Kidney tubule cell (primary cell): ENCODE measurements around the gene UCK2.

Source experiments
- DNase-seq: peaks from one replicate; pipeline ENCODE4 v3.0.0-alpha.2; 2018; ENCODE audit warnings: low spot score

Gene UCK2

DNA sequence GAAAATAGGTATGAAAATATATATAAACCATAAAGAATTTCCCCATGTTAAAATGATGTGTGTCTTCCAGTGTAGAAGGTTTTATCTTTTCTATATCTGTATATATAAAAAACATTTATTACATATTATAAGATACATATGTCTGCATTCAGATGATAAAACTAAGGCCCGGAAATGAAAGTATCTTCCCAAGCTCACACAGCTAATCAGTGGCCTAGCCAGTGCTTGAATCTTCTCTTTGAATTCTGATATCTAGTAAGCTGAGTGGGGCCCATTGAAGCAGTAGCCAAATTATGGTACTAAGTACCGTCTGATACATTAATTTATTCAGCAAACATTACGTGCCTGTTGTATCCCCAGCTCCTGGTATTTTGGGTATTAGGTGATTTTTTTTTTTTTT lies 28.6 kb downstream of the UCK2 start:
- DNase-seq = no peak

DNA sequence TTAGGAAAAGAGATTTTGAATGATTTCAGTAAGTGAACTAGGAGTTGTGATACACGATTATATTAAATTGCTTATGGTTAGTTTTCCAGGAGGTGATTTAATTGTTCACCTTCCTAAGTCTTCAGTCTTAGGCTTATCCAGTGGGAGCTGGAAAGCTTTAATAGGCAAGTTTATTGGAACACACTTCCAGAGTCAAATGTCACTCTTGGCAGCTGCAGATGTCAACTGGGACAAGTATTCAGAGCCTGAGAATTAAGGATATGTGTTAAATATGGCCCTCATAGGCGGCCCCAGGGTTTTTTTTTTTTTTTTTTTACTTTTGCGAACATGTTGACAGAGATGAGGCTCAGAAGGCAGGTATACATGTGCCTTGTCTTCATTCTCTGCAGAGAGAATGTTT lies 29.2 kb downstream of the UCK2 start:
- DNase-seq = no peak

DNA sequence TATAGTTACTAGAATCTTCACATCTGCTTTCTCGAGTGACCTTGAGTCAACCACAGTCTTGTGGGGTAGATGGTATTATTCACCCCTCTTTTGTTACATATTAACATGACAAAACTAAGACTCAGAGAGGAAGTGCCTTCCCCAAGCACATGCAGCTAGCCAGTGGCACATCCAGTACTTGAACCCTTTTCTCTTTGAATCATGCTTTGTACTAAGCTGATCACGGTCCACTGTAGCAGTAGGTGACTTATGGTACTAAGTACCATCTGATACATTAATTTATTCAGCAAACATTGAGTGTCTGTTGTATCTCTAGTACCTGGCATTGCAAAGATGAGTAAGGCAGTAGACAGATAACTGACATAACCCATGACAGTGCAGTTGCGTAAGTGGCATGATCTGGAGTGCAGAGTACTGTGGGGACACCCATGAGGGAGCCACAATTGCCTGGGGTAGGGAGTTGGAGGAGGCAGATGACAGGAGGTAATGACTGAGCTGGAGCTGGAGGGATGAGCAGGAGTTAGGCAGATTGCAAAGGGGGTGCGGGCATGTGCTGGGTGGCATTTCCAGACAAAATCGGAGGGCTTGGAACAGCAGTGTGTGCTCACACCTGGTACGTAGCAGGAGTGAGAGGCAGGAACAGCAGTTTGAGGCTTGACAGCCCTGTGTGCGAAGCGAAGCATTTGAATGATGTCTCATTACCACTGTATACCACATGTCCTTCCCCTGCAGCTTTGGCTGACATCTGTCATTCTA lies 29.8 kb downstream of the UCK2 start:
- DNase-seq = peak; percentile 89

DNA sequence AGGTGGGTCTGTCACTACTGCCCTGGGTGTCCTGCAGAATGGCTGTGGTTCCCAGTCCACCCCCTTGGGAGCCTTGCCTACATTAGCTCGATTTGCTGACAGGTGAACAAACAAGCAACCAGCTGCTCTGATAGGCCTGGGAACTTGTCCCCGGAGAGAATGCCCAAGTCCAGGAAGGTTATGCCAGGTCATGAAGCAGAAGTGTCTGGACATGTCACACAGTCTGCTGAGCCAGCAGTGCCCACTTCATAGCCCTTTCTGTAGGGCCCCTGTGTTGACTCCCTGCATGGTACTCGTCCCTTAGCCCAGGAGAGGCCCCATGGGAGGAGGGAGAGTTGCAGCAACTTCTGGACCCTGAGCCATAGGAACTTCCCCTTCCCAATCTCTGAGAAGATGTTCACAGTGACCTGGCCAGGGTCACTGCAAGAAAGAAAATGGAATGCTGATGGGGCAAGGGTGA lies 31.0 kb downstream of the UCK2 start:
- no peak for DNase-seq

DNA sequence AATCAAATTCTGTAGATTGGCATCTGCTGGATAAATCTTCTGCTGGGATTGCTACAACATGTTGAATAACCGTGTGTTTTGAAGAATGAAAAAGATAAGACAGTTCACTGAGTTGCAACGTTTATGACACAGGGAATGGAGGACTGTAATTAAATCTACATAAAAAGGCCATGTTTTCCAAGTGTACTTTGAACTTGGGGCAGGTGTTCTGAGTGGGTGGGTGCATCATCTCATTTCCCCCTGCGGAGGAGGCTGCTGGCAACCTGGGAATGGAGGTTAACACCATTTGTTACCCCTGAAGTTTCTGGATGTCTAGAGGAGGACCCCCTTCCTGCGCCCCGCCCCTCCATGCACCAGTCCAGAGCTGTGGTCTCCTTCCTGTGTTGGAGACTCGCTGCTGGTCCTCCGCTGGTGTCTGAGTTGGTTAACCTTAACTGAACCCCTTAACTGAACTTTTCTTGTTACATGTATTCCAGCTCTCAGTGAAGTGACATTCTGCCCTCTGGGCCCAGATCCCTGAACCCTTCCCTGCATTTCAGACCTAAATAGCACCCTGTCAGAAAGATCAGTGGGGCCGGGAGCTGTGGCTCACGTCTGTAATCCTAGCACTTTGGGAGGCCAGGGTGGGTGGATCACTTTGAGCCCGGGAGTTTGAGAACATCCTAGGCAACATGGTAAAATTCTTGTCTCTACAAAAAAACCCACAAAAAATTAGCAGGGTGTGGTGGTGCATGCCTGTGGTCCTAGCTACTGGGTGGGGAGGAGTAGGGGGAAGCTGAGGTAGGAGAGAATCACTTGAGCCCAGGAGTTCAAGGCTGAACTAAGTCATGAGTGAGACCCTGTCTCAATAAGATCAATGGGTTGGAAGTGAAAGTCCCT lies 31.8 kb downstream of the UCK2 start:
- no peak for DNase-seq

DNA sequence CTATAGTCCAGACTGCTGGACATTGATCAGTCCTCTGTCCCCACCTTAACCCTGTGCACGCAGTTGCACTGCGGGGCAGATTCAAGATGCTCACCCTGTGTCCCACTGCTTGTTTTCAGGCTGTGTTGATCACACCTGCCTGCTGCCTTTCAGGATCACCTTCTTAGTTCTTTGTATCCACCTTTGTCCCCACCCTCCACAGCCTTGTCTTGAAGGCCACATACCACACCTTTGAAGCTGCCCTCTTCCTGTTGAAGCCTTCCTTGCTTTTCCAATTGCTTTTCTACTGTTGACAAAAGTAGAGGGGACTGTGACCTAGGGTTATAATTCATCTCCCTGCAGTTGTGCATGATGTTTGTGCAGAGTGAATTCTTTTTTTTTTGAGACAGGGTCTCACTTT lies 32.7 kb downstream of the UCK2 start:
- DNase-seq = no peak

DNA sequence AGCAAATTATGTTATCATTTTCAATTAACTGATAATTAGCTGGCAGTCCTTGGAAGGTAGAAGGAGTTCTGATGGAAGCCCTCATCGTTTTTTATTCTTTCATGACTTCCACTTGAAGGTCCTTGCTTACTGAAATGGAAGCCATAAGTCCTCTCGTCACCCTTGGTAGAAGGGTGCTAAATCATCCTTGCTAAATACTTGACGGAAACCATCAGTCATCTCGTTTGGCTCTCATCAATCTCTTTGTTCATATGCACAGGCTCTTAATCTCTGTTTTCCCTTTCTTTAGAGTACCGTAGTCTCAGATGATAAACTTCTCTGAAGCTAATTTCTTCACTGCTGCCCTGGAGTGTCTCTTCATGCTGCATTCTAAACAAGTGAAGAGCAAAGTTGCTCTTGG lies 34.5 kb downstream of the UCK2 start:
- no peak for DNase-seq

DNA sequence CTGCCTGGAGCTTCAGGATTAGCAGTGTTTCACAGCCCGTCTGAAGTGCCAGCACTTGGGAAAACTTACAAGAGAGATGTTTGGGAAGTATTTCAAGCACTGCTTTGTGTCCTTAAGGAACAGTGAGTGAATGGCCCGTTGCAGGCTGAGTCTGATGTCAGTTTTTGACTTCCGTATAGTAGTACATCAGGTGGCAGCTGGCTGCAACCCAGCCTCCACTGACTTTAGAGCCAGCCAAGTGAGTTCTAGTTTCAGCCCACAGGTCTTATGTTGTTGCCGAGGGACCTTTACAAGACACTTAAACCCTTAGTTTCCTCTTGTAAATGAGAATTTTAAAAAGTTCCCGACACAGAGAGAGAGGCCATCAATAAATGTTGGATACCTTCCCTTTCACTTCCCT lies 35.0 kb downstream of the UCK2 start:
- no peak for DNase-seq

DNA sequence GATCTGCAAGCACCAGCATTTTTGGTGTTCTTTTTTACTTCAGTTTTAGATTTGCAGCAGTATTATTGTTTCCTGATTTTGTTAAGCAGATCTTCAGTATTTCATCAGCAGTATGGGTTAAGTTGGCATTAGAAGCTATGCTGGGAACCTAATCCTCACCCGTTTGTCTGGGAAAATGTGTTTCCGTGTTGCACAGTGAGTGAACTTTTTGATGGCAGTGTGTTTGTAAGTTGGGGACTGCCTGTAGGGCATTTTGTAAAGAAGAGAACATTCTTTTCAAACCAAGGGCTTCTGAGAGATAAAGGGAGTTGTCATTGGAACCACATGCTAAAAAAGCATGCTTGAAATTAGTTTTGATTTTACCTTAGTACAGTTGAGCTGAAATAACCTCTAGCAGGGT lies 35.9 kb downstream of the UCK2 start:
- DNase-seq = no peak

DNA sequence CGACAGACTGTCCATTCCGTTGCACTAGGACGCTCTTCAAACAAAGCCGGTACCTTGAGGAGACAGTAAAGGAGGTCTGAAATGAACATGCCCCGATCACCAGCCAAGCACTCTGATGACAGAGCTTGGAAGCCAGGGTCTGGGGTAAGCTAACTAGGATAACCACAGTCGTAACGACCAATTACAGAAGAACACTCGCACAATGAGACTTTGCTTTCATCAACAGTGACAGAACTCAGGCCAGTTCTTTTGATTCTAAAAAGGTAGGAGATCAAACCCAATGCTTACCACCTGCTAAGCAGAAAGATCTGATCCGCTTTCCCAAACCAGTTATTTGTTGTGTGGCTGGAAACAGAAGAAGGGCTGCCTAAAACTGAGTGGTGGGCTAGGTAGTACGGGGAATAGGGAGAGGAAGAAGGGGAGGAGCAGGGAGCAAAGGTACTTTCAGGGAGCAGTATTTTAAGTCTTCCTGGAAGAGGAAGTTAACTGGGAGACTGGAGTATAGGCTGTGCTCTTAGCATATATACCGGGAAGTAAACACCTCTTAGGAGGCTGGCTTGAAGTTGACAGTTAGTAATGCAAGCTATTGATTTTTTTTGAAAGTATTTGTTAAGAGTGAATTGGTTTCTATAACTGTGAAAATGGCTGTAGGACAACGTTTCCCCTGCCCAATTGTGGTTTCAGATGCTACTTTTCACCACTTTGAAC lies 38.4 kb downstream of the UCK2 start:
- DNase-seq = no peak

DNA sequence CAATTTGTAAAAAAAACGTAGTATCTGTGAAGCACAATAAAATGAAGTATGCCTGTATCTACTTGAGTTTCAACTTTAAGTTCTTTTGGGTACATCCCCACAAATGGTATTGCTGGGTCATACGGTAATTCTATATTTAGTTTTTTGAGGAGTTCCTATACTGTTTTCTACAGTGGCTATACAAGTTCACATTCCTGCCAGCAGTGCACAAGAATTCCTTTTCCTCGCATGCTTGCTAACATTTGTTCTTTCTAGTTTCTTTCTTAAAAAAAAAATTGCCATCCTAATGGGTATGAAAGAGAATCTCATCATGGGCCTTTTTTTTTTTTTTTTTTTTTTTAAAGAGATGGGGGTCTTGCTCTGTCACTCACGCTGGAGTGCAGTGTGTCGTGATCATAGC lies 41.9 kb downstream of the UCK2 start:
- DNase-seq = no peak

DNA sequence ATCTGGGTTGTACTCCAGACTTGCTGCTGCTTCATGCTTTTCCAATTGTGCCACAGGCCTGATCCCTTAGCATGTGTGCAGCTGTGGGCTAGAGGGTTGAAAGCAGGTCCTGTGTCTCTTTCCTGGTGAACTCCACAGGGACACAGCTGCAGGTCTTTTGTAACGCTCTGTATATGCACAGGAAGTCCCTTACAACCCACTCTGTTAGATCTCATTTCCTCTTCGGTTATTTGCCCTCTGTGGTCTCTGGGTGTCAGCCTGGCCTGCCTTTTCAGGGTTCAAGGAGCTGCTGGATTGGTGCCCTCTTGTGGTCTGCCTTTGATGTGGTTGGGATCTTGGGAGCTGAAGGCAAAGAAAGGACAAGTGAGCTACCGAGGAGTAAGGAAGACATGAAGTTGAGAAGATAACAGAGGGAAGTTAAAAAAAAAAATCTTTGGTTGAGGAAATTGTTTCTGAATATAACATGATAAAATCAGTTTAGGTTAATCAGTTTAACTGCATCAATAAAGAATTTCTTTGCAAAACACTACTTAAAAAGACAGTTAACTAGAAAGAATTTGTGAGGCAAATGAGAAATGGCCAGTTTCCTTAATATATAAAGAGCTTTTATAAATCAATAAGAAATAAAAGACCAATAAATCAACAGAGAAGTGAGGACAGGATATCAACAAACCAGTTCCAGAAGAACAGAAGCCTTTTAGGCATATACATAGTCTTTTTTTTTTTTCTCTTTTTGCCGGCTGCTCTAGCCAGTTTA lies 44.1 kb downstream of the UCK2 start:
- peak; percentile 82 for DNase-seq

DNA sequence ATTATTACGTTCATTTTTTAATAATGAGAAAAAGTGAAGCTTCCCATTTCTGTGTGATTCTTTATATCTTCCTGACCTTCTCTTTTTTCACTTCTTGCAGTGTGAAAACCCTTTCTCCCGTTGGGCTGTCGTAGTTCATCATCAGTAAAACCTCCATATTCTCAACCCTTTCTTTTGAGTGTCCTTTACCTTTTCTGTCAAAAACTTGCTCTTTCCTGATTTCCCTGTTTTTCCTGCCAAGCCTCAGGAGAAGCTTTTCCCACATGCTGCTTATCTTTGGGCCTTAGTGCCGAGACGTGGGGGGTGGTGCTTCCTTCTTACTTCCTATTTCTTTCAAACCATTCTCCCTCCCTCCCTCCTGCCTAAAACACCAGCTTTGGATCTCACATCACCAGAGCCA lies 46.1 kb downstream of the UCK2 start:
- DNase-seq = no peak

DNA sequence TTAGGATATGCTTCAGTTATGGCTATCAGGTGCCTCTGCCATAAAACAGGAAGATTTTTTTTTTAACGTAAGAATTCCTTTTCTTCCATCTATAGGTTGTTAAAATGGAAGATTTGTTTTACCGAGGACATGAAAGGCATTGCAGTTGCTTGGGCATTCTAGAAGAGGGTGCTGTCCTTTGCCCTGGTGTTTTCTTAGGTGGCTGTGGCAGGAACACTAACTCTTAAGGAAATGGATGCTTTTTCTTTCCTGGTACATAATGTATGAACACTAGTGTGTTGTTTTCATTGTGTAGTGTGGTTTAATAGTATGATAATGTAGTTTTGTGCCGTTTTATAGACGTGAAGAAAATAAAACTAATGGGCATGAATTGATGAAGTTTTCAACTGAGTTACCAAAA lies 47.2 kb downstream of the UCK2 start:
- DNase-seq = no peak

DNA sequence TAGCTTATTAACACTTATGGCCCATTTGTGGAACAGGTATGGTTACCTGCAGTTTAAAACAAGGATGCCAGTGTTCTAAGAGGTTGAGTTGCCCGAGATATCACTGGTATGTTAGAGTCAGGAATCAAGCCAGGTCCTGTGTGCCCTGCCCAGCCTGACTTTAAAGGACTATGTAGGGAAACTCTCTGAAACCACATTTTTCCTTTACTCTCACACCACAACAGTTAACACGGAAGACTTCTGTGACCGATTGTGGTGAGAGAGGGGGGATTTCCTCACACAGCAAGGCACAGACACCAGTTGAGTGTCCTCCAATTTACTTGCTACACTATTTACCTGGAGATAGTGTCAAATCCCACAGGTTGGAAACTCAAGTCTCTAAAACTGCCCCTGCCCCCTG lies 47.8 kb downstream of the UCK2 start:
- no peak for DNase-seq

DNA sequence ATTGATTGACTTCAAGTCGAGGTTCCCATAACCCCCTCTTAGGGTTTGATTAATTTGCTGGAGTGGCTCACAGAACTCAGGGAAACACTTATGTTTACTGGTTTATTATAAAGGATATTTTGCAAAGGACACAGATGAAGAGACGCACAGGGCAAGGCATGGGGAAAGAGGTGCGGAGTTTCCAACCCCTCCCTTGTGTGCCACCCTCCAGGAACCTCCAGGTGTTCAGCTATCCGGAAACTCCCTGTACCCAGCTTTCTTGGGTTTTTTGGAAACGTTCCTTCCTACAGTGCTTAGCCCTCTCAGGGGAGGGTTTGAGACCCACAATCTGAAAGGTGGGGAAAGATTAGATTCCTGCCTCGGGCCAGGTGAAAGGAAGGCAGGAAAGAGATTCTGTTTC lies 48.2 kb downstream of the UCK2 start:
- DNase-seq = no peak

DNA sequence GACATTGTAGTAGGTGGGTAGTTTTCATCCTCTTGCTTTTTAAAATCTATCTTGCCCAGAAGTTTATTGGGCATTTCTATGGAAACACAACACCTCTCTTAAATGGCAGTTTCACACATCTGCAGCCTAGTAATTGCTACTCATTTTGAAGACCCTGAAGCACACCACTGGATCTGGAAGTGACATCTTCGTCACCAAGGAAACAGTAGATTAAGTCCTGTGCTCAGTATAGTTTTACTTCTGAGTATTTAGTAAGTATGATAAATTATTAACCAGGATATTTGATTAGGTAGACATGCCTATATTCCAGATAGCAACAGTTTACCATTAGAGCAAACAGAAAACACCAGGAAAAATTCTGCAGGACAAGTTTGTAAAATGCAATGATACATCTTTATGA lies 48.7 kb downstream of the UCK2 start:
- DNase-seq = no peak

DNA sequence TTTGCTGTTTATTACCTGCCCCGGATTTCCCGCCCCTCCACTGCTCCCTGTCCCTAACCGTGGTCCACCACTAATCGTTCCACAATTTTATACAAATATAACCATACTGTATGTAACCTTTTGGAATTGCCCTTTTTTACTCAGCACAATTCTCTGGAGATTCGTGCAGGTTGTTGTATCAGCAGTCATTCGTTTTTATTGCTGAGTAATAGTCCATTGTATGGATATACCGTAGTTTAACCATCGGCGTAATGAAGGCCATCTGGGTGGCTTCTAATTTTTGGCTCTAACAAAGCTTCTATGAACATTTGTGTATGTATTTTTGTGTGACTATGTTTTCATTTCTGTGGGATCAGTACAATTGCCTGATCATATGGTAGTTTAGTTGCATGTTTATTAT lies 50.0 kb downstream of the UCK2 start:
- no peak for DNase-seq

DNA sequence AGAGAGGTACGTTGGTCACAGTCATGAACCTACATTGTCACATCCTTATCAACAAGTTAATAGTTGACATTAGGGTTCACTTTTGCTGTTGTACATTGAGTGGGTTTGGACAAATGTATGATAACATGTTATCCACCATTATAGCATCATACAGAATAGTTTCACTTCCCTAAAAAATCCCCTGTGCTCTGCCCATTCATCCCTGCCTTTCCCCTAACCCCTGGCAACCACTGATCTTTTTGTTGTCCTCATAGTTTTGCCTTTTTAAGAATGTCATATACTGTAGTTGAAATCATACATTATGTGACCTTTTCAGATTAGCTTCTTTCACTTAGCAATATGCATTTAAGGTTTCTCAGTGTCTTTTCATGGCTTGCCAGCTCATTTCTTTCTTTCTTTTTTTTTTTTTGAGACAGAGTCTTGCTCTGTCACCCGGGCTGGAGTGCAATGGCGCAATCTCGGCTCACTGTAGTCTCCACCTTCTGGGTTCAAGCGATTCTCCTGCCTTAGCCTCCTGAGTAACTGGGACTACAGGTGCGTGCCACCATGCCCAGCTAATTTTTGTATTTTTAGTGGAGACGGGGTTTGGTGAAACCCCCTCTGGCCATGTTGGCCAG lies 50.6 kb downstream of the UCK2 start:
- DNase-seq = no peak

DNA sequence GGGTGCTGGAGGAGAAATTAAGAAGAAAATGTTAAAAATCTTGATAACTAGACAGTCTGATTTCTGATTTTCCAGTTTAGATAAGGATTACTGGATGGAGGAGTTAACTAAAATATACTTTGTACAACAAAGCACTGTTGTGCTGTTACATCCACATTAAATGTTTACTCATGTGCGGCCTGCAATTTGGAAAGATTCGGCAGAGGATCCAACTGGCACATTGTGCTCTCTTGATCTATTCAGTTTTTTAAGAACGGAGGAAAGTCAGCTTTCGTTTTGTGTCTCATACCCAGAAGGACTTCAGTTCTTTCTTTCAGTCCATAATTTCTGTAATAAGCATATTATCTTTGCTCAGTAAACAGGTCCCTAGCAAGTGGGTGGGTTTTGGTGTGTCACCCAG lies 52.5 kb downstream of the UCK2 start:
- no peak for DNase-seq

DNA sequence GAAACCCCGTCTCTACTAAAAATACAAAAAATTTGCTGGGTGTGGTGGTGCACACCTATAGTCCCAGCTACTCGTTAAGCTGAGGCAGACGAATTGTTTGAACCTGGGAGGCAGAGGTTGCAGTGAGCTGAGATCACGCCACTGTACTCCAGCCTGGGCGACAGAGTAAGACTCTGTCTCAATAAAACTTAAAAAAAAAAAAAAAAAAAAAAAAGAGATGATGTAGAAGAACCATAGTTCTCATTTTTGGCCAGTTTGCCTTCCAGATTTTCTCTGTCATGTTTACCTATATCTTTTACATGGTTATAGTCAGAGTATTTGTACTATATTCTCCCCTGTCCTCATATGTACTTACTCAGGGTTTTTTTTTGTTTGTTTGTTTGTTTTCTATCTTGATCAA lies 53.6 kb downstream of the UCK2 start:
- DNase-seq = no peak
